Prostate gland (tissue), 2 donors: ENCODE results near the gene HOXA4. TPM values are rescaled to one million over a fixed set of nuclear protein-coding genes. Genes with fewer than 3 reads are reported as not detected.
A peak's percentile ranks its signal among the peaks of the same experiment; 100 is the strongest.

ENCODE experiments used
- DNase-seq: peaks from one replicate; pipeline ENCODE4 v3.0.0-alpha.2; 2019; ENCODE audit warnings: low spot score
- H3K27ac ChIP-seq, 2 donors: fragments of 200-600 bp; sonication (generic); 2 replicates each; pipeline ENCODE4 v1.5.1; 2017 to 2019
- H3K27me3 ChIP-seq: fragments of 200-600 bp; sonication (generic); replicated peaks from 2 replicates; pipeline ENCODE4 v1.5.1; 2019; ENCODE audit not compliant: insufficient read depth
- H3K36me3 ChIP-seq, 2 donors: fragments of 200-600 bp; sonication (generic); 1 replicate in 1 of 2; 2 replicates in 1 of 2; pipeline versions ENCODE4 v1.5.1 to v1.8.1; 2017 to 2019
- H3K4me1 ChIP-seq: fragments of 200-600 bp; sonication (generic); replicated peaks from 2 replicates; pipeline ENCODE4 v1.5.1; 2019
- H3K4me3 ChIP-seq, 2 donors: fragments of 200-600 bp; sonication (generic); 2 replicates each; pipeline ENCODE4 v1.5.1; 2017 to 2019
- H3K9me3 ChIP-seq: fragments of 200-600 bp; sonication (generic); 2 replicates; pipeline ENCODE4 v1.5.1; 2017
- POLR2A ChIP-seq: fragments of 450-650 bp; IDR thresholded peaks from one replicate; pipeline ENCODE4 v1.6.1; 2016; ENCODE audit warnings: antibody characterized with exemption, mild to moderate bottlenecking
- POLR2AphosphoS5 ChIP-seq: sonication (generic); formaldehyde crosslinking; IDR thresholded peaks from one replicate; pipeline ENCODE4 v1.6.1; 2017; ENCODE audit warnings: antibody characterized with exemption
- WGBS: methylation state at CpG from one replicate; pipeline ENCODE4 v1.1.5; 2018; 5-methylcytosine and 5-hydroxymethylcytosine counted together
- intact Hi-C: fragments of 100-400 bp; cut with DNase I; formaldehyde crosslinking; loops from one replicate; pipeline ENCODE4 v1.14.2; 2022
- total RNA-seq, 2 donors: library from RNA; depleted of rRNA; stranded (reverse); fragments of >200 nt; gene quantifications; one replicate each; pipeline ENCODE4 v1.1.0, GENCODE V29; 2016
- TF ChIP-seq, protein P1 (sequence below), 4 experiments: fragments of 200-600 bp in 2 of 4; fragments of 450-650 bp in 2 of 4; sonication (generic) in 2 of 4; IDR thresholded peaks; 1 replicate in 3 of 4; 2 replicates in 1 of 4; pipeline ENCODE4 v1.5.1; 2016 to 2019; ENCODE audit warnings: antibody characterized with exemption in 4 of 4, mild to moderate bottlenecking in 2 of 4, moderate library complexity in 2 of 4

HOXA4 gene
- total RNA-seq, 2 donors from 2014 or later: 1.4 to 1.8 TPM

DNA sequence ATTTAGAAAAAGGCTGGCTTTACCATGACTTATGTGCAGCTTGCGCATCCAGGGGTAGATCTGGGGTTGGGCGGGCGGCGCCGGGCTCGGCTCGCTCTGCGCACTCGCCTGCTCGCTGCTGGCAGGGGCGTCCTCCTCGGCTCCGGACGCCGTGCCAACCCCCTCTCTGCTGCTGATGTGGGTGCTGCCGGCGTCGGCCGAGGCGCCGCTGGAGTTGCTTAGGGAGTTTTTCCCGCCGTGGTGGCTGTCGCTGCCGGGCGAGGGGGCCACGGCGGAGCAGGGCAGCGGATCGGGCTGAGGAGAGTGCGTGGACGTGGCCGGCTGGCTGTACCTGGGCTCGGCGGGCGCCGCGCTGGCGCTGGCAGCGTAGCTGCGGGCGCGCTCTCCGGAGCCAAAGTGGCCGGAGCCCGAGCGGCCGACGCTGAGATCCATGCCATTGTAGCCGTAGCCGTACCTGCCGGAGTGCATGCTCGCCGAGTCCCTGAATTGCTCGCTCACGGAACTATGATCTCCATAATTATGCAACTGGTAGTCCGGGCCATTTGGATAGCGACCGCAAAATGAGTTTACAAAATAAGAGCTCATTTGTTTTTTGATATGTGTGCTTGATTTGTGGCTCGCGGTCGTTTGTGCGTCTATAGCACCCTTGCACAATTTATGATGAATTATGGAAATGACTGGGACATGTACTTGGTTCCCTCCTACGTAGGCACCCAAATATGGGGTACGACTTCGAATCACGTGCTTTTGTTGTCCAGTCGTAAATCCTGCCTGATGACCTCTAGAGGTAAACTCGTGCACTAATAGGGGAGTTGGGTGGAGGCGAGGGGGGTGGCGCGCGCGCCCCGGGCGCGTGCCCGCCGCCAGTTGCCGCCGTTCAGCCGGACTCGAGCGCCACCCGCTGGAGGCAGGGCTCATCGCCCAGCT lies 12.7 kb upstream of the HOXA4 start, which contains the start of gene HOXA5:
HOXA5 (minus strand) TSS at position 659 of the 927 bp plus-strand sequence; CDS start at position 585, 74 bp downstream.
- TF ChIP-seq POLR2AphosphoS5: peak; percentile 77
- peak; percentile 66 for TF ChIP-seq POLR2A
- TF ChIP-seq, protein P1, sequence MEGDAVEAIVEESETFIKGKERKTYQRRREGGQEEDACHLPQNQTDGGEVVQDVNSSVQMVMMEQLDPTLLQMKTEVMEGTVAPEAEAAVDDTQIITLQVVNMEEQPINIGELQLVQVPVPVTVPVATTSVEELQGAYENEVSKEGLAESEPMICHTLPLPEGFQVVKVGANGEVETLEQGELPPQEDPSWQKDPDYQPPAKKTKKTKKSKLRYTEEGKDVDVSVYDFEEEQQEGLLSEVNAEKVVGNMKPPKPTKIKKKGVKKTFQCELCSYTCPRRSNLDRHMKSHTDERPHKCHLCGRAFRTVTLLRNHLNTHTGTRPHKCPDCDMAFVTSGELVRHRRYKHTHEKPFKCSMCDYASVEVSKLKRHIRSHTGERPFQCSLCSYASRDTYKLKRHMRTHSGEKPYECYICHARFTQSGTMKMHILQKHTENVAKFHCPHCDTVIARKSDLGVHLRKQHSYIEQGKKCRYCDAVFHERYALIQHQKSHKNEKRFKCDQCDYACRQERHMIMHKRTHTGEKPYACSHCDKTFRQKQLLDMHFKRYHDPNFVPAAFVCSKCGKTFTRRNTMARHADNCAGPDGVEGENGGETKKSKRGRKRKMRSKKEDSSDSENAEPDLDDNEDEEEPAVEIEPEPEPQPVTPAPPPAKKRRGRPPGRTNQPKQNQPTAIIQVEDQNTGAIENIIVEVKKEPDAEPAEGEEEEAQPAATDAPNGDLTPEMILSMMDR (IDR thresholded peaks at IDR 0.05): peak in 3 of 4 experiments; percentile 70 to 91 (median 82)
- 39% methylated on average over 79 of the region's 86 CpGs for WGBS
- Histone ChIP-seq H3K36me3 (no peaks in the 10 kb centered on the region), H3K27me3 (no peaks in the 10 kb centered on the region), H3K9me3 (no peaks in the 10 kb centered on the region), H3K4me1 (no peaks in the 10 kb centered on the region), H3K27ac (peak within 1 kb of the TSS; percentile 62 to 72), H3K4me3 (peak within 1 kb of the TSS; percentile 40)
- intact Hi-C loops: no loop called here
- DNase-seq: peak; percentile 80

DNA sequence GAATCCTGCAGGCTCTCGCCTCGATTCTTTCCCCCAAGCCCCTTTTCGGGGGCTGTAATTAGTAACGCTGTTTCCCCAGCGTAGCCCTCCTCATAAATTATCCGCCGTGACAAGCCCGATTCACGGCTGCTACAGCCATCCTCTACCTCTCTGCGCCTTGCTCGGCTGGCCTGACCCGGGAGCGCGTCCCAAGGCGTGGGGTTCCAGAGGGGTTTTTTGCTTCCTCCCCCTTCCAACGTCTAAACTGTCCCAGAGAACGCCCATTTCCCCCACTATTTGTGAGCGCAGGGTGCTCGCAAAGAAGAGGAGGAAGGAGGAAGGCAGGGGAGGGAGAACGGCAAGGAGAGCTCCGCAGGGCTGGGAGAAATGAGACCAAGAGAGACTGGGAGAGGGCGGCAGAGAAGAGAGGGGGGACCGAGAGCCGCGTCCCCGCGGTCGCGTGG lies 12.0 kb upstream of the HOXA4 start:
- WGBS: 41% methylated on average over 29 of the region's 29 CpGs
- no peak for DNase-seq
- peak overlapping the region; percentile 40 for H3K4me3 ChIP-seq
- no peaks in the 10 kb centered on the region for H3K36me3 ChIP-seq
- intact Hi-C loops: no loop called here
- H3K9me3 ChIP-seq: no peaks in the 10 kb centered on the region
- no peaks in the 10 kb centered on the region for H3K27me3 ChIP-seq
- no peak for TF ChIP-seq POLR2AphosphoS5
- TF ChIP-seq, protein P1 (IDR thresholded peaks at IDR 0.05): no peak
- TF ChIP-seq POLR2A: no peak
- no peaks in the 10 kb centered on the region for H3K4me1 ChIP-seq
- H3K27ac ChIP-seq: peak overlapping the region; percentile 62 to 72

DNA sequence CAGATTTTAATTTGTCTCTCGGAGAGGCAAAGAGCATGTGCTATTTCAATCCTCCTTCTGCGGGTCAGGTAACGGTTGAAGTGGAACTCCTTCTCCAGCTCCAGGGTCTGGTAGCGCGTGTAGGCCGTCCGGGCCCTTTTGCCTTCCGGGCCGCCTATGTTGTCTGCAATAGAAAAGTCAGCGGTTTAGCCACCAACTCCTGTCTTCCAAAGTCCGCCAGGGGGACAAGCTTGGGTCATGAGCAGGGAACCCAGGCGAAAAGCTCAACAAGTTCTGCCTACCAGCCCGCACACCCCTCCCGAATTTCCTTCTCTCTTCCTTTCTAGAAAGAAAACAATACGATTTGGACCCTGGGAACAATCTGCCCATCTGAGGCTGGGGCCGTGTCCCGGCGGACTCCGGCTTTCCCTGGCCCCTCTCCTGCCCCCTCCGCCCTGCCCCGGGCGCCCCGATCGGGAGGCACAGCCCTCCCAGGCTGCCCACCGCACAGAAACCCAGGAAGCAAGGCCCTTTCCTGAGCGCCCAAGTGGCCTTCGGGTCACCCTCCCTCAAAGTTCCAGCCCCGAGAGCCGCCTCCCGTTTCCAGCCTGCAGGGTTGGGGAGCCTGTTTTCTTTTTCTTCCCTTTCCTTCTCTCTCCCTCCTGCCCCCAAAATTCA lies 11.5 kb upstream of the HOXA4 start:
- DNase-seq: no peak
- no peaks in the 10 kb centered on the region for H3K9me3 ChIP-seq
- H3K4me3 ChIP-seq: peak overlapping the region; percentile 40
- TF ChIP-seq POLR2A (no peak), POLR2AphosphoS5 (no peak)
- TF ChIP-seq, protein P1 (IDR thresholded peaks at IDR 0.05): no peak
- intact Hi-C loops: no loop called here
- no peaks in the 10 kb centered on the region for H3K36me3 ChIP-seq
- no peak overlapping the region for H3K27ac ChIP-seq
- no peaks in the 10 kb centered on the region for H3K4me1 ChIP-seq
- H3K27me3 ChIP-seq: no peaks in the 10 kb centered on the region
- 74% methylated on average over 30 of the region's 30 CpGs for WGBS

DNA sequence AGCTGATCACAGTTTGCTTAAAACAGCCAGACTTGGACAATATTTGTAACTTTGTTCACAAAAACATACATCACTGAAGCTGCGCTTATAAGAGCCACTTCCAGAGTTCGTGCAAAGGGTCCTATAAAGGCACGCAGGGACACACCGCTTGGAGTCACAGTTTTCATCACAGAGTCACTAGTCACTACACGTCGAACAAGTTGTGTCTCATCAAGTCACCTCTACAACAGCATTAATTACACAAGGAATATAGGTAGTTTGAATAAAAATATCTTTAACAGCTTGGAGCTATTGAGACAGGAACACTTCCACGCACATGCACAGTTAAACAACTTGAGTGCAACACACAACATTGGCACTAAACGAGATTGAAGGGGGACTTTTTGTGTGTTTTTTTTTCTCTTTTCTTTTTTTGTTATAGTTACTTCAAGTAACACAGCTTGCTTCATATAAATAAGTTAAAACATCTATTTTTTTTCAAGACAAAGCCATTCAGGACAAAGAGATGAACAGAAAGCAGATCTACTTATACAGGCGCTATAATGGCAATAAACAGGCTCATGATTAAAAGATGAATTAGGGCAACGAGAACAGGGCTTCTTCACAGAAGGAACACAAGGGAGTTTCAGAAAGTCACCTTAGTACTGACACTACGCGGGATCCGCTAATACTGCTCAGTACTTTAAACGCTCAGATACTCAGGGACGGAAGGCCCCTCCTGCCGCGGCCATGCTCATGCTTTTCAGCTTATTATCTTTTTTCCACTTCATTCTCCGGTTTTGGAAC lies 10.8 kb upstream of the HOXA4 start:
- Histone ChIP-seq H3K4me3 (no peak overlapping the region), H3K36me3 (no peaks in the 10 kb centered on the region), H3K4me1 (no peaks in the 10 kb centered on the region), H3K27me3 (no peaks in the 10 kb centered on the region), H3K27ac (no peak overlapping the region), H3K9me3 (no peaks in the 10 kb centered on the region)
- TF ChIP-seq POLR2A (no peak), POLR2AphosphoS5 (no peak)
- TF ChIP-seq, protein P1 (IDR thresholded peaks at IDR 0.05): no peak
- 89% methylated on average over 18 of the region's 18 CpGs for WGBS
- DNase-seq: no peak
- intact Hi-C loops: no loop called here
